Measurements from ENCODE around the gene DCLRE1C.
"Not testable (repeated sequence)": the region's sequence is repeated elsewhere in the genome, so short reads cannot be mapped to it uniquely, and the experiment has no call there.

Gene DCLRE1C

DNA sequence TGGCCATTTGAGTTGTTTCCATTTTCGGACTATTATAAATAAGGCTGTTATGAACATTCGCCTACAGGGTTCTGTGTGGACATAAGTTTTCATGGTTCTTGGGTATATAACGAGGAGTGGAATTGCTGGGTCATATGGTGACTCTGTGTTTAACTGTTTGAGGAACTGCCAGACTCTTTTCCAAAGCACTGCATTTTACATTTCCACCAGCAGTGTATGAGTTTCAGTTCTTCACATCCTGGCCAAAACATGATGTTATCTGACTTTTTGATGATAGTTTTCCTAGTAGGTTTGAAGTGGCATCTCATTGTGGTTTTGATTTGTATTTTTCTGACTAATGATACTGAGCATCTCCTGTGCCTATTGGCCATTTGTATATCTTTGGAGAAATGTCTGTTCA lies 69.8 kb downstream of the DCLRE1C start:
- no peak for DNase-seq (ENCODE audit: low read depth in 3 of 3)

- DNase-seq (ENCODE audit: low read depth in 3 of 3), result no peak
Observed at GRCh38 chr10:14880229-14880628, 73.7 kb downstream of the DCLRE1C start.

- DNase-seq (ENCODE audit: low read depth in 3 of 3), result no peak
Observed at GRCh38 chr10:14879928-14880193, 74.0 kb downstream of the DCLRE1C start.

DNA sequence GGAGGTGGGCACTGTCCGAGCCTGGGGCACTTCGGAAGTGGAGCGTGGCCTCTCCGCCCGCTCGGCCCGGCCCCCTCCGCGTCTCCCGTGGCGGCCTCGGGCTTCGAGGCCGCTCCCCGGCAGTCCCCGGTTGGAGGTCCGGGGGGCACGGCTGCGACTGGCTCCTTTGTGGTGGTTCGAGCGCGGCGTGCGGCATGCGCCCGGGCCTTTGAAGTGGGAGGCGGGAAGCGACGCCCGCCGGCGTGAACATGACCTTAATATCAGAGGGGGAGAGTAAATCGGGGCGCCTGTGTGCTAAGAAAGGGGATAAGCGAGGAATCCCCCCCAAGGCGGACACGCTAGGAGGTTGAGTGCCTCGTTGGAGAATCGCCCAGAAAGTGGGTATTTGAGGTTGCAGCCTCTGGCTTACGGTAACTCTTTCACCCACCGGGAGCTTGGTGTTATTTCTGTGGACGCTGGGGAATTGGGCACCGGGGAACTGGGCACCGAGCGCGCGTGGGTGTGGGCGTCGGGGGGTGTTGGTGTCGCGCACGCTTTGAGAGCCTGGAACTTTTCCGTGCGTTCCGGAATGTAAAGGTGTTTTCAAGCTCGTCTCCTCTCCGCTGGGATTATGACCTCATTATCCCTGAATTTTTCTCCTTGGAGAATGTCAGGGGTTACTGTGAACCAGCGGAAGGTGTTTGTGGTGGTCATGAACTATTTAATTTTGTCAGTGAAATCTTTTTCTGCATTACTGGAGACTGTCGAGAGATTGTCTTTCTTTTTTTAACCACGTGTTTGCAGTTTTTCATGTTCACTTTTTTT lies 74.6 kb downstream of the DCLRE1C start:
- peak in 1 of 3 donors; percentile 20 for DNase-seq (ENCODE audit: low read depth in 3 of 3)

- DNase-seq (ENCODE audit: low read depth in 3 of 3), result peak; percentile 86 to 93 (median 90)
Observed at GRCh38 chr10:14878266-14879123, 75.4 kb downstream of the DCLRE1C start, which contains the start of gene SUV39H2. TSS of gene SUV39H2 (plus strand) at chr10:14878866. CDS start at chr10:14878889, 23 bp downstream.

DNA sequence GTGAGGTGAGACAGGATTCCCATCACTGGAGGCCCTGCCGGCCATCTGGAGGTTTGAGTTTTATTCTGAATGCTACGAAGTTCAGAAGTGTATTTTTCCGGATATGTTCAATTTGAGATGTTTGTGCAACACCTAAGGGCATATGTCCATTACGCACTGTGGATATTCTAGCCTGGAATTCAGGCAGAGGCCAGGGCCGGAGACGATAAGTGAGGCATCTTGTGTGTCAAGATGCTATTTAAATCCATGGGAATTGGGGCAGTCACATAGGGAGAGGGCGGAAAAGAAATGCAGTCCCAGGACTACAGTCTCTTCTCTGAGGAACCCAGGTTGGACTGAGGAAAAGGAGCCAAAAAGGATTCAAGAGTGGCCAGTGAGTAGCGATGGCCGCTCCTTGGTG lies 77.1 kb downstream of the DCLRE1C start:
- no peak for DNase-seq (ENCODE audit: low read depth in 3 of 3)

GRCh38 chr10:14875941-14876340 lies 78.0 kb downstream of the DCLRE1C start:
- DNase-seq (ENCODE audit: low read depth in 3 of 3), result no peak

DNA sequence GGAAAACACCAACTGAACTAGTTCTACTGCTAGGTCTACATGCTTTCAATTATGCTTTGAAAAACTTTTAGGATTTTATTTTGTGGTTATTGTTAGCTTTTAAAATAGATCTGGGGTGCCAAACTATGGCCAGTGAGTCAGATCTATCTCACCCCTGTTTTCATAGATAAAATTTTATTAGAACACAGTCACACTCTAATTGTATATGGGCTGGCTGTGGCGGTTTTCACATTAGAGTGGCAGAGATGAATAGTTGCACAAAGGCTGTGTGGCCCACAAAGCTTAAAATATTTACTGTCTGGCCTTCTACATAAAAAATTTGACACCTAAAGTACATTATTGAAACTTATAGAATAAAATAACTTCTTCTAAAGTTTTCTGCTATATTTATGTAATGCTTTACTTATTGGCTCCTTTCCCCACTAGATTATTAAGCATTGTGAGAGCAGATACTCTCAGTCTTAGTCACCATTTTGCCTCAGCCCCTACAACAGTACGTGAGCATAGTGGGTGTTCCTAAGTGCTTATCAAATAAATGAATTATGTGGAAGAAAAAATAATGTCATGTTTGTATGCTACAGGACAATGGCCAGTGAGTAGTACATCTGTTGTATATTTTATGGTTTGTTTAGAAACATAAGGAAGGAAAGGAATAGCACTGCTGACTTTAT lies 80.7 kb downstream of the DCLRE1C start:
- DNase-seq (ENCODE audit: low read depth in 3 of 3), result no peak

- DNase-seq (ENCODE audit: low read depth in 3 of 3), result not testable (repeated sequence)
Observed at GRCh38 chr10:14864871-14865270, 89.0 kb downstream of the DCLRE1C start.

GRCh38 chr10:14864466-14864865 lies 89.4 kb downstream of the DCLRE1C start:
- DNase-seq (ENCODE audit: low read depth in 3 of 3), result not testable (repeated sequence)

DNA sequence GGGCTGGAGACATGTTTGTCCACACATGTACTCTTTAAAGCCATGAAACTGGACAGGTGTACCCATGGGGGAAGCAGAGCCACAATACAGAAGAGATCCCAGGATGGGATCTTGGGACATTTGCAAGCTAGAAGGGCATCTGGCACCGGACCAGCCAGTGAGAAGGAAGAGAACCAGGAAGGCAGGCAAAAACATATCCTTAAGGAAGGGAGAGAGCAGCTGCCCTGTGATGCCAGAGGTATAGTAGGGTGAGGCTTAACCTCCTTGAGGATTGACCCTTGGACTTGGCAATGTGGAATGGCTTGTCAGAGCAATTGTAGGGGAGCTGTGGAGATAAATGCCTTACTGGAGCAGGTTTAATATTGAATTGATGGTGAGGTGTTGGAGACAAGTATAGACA lies 93.1 kb downstream of the DCLRE1C start:
- no peak for DNase-seq (ENCODE audit: low read depth in 3 of 3)

DNA sequence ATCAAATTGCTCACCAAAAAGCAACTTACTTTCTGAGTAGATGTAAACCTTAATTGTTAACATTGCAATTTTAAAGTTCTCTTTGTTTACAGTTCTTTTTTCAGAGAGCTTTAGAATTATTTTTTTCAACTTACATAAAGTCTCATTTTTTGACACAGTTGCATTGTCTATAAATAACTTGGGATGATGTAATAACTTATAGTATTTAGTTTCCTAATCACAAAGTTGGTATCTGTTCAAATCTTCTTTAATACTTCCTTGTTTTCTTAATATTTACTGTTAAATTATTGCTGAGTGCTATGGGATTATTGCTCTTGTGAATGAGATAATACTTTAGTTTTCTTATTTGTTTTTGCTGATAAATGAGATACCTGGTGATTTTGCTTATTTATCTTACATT lies 94.1 kb downstream of the DCLRE1C start:
- no peak for DNase-seq (ENCODE audit: low read depth in 3 of 3)

DNA sequence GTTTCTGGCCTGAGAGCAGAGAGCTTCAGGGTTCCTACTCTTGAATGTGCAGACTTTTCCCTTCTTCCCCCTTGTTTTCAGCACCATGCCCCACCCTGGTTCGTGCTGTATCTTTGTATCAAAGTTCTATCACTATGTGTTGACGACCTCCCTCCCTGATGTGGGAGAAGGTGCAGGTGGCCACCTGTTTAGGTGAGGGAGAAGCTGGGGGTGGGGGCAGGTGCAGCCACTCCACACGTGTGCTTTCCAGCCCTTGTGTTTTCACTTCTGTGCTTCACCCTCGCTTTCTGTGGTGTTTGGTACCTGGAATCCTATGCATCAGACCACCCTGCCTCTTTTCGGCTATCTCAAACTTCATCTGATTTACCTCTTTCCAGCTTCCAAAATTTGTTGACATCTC lies 94.9 kb downstream of the DCLRE1C start:
- DNase-seq (ENCODE audit: low read depth in 3 of 3), result no peak

- no peak for DNase-seq (ENCODE audit: low read depth in 3 of 3)
Observed at GRCh38 chr10:14858338-14858960, 95.4 kb downstream of the DCLRE1C start.

DNA sequence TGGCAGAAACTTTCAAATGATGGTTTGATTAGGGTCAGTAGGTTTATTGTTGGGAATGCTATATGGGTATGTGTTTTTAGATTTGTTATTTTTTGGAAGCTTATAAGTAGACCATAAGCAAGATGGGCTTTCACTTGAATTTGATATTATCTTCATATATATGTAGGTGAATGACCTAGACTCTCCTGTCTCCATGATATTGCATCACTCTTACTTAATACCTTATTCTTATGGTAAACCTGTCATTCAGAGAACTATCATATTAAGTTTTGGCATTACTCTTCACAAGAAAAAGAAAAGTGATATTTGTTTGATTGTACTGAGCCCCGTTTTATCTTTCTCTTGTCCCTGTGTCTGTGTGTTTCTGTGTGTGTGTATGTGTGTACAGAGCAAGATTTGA lies 98.4 kb downstream of the DCLRE1C start:
- DNase-seq (ENCODE audit: low read depth in 3 of 3), result no peak

- no peak for DNase-seq (ENCODE audit: low read depth in 3 of 3)
Observed at GRCh38 chr10:14852236-14852635, 101.7 kb downstream of the DCLRE1C start.

All from stimulated activated CD4-positive, alpha-beta T cell treated with anti-CD3 and anti-CD28 coated beads, TNF-alpha, amount 100 ng/mL, for 48 hours (primary cell).